Activated naive CD8-positive, alpha-beta T cell treated with anti-CD3 and anti-CD28 coated beads, Interleukin-2, amount 50 U/mL, for 24 hours (primary cell): ENCODE measurements around the gene TP53TG3B.
"Not testable (repeated sequence)": the region's sequence is repeated elsewhere in the genome, so short reads cannot be mapped to it uniquely, and the experiment has no call there.

Experiments
- ATAC-seq: fragments of 150-1000 bp; cut with Tn5 transposase; one replicate; pipeline ENCODE4 v1.10.0; 2021
- DNase-seq: peaks from one replicate; pipeline ENCODE4 v3.0.0; 2021
- H3K27ac Mint-ChIP-seq: one replicate; pipeline ENCODE4 v1.8.0; 2021; ENCODE audit warnings: mild to moderate bottlenecking, mixed read lengths
- H3K27me3 Mint-ChIP-seq: one replicate; pipeline ENCODE4 v1.8.0; 2021; ENCODE audit warnings: mixed read lengths
- H3K36me3 Mint-ChIP-seq: one replicate; pipeline ENCODE4 v1.8.0; 2021; ENCODE audit warnings: low read depth, mixed read lengths
- H3K4me1 Mint-ChIP-seq: one replicate; pipeline ENCODE4 v1.8.0; 2021; ENCODE audit warnings: mixed read lengths
- H3K4me3 Mint-ChIP-seq: one replicate; pipeline ENCODE4 v1.8.0; 2021; ENCODE audit warnings: mild to moderate bottlenecking, moderate library complexity, mixed read lengths
- H3K9me3 Mint-ChIP-seq: one replicate; pipeline ENCODE4 v1.8.0; 2021; ENCODE audit warnings: mixed read lengths

TP53TG3B gene, protein sequence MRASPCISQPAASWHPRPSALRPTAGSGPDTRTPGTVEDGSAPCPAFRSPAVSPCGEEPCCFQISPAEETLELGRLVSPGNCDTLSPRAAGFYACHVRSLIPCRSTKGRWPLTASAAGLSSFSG

DNA sequence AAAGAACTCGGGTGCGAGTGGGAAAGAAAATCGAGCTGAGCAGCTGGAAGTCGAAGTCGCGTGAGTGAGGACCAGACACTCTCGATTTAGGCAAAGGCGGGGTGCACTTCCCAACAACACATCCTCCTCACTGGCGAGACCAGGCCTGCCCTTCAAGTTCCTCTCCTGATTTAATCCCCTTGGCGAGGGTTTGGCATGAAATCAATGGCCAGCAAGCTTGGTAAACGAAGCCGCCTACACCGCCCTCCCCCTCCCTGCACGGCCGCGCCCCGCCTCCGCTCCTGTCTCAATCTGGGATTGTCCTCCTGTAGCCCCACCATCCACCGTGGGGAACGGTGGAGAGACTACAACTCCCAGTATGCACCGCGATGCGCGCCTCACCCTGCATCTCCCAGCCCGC, at the start of gene TP53TG3B:
TP53TG3B (plus strand) TSS at position 301 of the 400 bp plus-strand sequence; CDS start at position 369, 68 bp downstream.
- not testable (repeated sequence) for H3K36me3 Mint-ChIP-seq, DNase-seq, H3K27me3 Mint-ChIP-seq, ATAC-seq, H3K4me1 Mint-ChIP-seq, H3K9me3 Mint-ChIP-seq, H3K27ac Mint-ChIP-seq, H3K4me3 Mint-ChIP-seq

DNA sequence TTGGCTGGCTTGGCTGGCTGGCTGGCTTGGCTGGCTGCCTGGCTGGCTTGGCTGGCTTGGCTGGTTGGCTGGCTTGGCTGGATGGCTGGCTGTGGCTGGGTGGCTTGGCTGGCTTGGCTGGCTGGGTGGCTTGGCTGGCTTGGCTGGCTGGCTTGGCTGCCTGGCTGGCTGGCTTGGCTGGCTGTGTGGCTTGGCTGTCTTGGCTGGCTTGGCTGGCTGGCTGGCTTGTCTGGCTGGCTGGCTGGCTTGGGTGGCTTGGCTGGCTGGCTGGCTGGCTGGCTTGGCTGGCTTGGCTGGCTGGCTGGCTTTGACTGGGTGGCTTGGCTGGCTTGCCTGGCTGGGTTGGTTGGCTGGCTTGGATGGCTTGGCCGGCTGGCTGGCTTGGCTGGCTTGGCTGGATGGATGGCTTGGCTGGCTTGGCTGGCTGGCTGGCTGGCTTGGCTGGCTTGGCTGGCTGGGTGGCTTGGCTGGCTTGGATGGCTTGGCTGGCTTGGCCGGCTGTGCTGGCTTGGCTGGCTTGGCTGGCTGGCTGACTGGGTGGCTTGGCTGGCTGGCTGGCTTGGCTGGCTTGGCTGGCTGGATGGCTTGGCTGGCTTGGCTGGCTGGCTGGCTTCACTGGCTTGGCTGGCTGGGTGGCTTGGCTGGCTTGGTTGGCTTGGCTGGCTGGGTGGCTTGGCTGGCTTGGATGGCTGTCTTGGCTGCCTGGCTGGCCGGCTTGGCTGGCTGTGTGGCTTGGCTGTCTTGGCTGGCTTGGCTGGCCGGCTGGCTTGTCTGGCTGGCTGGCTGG, 24.2 kb upstream of the TP53TG3B start:
- not testable (repeated sequence) for H3K36me3 Mint-ChIP-seq, H3K9me3 Mint-ChIP-seq, H3K27ac Mint-ChIP-seq, ATAC-seq, H3K4me3 Mint-ChIP-seq, H3K27me3 Mint-ChIP-seq, H3K4me1 Mint-ChIP-seq
- DNase-seq, result peak; percentile 24

DNA sequence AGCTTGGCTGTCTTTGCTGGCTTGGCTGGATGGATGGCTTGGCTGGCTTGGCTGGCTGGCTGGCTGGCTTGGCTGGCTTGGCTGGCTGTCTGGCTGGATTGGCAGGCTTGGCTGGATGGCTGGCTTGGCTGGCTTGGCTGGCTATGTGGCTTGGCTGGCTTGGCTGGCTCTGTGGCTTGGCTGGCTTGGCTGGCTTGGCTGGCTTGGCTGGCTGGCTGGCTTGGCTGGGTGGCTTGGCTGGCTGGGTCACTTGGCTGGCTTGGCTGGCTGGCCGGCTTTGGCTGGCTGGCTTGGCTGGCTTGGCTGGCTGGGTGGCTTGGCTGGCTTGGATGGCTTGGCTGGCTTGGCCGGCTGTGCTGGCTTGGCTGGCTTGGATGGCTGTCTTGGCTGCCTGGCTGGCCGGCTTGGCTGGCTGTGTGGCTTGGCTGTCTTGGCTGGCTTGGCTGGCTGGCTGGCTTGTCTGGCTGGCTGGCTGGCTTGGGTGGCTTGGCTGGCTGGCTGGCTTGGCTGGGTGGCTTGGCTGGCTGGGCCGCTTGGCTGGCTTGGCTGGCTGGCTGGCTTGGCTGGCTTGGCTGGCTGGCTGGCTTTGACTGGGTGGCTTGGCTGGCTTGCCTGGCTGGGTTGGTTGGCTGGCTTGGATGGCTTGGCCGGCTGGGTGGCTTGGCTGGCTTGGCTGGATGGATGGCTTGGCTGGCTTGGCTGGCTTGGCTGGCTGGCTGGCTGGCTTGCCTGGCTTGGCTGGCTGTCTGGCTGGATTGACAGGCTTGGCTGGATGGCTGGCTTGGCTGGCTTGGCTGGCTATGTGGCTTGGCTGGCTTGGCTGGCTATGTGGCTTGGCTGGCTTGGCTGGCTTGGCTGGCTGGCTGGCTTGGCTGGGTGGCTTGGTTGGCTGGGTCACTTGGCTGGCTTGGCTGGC, 22.8 kb upstream of the TP53TG3B start:
- not testable (repeated sequence) for H3K4me3 Mint-ChIP-seq, H3K36me3 Mint-ChIP-seq, H3K27me3 Mint-ChIP-seq, H3K9me3 Mint-ChIP-seq, H3K4me1 Mint-ChIP-seq, ATAC-seq, H3K27ac Mint-ChIP-seq
- peak; percentile 13 for DNase-seq

DNA sequence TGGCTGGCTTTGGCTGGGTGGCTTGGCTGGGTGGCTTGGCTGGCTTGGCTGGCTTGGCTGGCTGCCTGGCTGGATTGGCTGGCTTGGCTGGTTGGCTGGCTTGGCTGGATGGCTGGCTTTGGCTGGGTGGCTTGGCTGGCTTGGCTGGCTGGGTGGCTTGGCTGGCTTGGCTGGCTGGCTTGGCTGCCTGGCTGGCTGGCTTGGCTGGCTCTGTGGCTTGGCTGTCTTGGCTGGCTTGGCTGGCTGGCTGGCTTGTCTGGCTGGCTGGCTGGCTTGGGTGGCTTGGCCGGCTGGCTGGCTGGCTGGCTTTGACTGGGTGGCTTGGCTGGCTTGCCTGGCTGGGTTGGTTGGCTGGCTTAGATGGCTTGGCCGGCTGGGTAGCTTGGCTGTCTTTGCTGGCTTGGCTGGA, 22.1 kb upstream of the TP53TG3B start:
- not testable (repeated sequence) for H3K36me3 Mint-ChIP-seq, H3K9me3 Mint-ChIP-seq, ATAC-seq, H3K27me3 Mint-ChIP-seq, H3K27ac Mint-ChIP-seq, H3K4me1 Mint-ChIP-seq, H3K4me3 Mint-ChIP-seq
- DNase-seq, result peak; percentile 3

DNA sequence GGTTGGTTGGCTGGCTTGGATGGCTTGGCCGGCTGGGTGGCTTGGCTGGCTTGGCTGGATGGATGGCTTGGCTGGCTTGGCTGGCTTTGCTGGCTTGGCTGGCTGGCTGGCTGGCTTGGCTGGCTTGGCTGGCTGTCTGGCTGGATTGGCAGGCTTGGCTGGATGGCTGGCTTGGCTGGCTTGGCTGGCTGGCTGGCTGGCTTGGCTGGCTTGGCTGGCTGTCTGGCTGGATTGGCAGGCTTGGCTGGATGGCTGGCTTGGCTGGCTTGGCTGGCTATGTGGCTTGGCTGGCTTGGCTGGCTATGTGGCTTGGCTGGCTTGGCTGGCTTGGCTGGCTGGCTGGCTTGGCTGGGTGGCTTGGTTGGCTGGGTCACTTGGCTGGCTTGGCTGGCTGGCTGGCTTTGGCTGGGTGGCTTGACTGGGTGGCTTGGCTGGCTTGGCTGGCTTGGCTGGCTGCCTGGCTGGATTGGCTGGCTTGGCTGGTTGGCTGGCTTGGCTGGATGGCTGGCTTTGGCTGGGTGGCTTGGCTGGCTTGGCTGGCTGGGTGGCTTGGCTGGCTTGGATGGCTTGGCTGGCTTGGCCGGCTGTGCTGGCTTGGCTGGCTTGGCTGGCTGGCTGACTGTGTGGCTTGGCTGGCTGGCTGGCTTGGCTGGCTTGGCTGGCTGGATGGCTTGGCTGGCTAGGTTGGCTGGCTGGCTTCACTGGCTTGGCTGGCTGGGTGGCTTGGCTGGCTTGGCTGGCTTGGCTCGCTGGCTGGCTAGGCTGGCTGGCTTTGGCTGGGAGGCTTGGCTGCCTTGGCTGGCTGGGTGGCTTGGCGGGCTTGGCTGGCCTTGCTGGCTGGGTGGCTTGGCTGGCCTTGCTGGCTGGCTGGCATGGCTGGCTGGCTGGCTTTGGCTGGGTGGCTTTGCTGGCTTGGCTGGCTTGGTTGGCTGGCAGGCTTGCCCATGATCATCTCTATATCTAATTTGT, 21.3 kb upstream of the TP53TG3B start:
- H3K9me3 Mint-ChIP-seq, H3K4me1 Mint-ChIP-seq, H3K27ac Mint-ChIP-seq, H3K4me3 Mint-ChIP-seq, H3K27me3 Mint-ChIP-seq, H3K36me3 Mint-ChIP-seq: not testable (repeated sequence)
- peak; percentile 77 for ATAC-seq
- DNase-seq, result peak; percentile 33
